ENCODE measurements around the gene TRAF2. TPM values are rescaled to one million over a fixed set of nuclear protein-coding genes. Genes with fewer than 3 reads are reported as not detected.

TRAF2 gene
- total and polyA plus RNA-seq, 2 of the 8 experiments (the other 6 are each of a cell fraction or from before 2014, with no cell fraction given), result 26.9 to 50.2 TPM

DNA sequence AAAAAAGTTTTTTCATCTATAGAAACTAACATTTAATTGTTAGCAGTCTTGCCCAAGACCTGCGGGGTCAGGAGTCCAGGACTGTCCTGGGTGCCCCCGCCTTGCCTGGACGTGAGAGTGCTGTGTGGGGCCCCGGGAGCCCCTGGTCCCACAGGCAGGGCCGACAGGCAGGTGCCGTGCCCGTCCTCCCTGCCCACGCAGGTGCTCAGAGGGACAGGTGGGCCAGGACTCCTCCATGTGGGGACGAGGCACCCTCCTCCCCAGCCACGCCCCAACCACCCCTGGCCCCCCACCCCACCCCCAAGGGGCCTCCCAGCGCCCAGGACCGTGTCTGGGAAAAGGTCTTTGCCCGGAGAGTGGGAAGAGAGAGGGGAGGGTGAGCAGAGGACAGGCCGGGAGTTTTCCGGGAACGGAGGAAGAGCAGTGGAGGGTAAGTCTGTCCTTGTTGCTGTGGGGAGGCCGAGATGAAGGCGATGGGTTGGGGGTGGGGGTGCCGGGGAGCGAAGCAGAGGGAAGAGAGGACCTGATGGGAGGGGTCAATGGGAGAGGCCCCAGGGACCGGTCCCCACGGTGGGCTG, 63.0 kb downstream of the TRAF2 start:
- Histone ChIP-seq H4K91ac (replicated peaks; ENCODE audit: insufficient read length, low read length) (peak overlapping the region; percentile 89), H4K8ac (ENCODE audit: extremely low read depth, insufficient read depth, low read length) (peak overlapping the region; percentile 68; the same call in 1 of the 2 replicates), H3K56ac (replicated peaks; ENCODE audit: insufficient read length, low read depth, low read length) (peak overlapping the region; percentile 69), H2AK5ac (ENCODE audit: low read depth, low read length) (no peak overlapping the region), H3K4ac (replicated peaks; ENCODE audit: insufficient read length, low read depth, low read length) (peak overlapping the region; percentile 78), H3K14ac (ENCODE audit: insufficient read length) (no peak overlapping the region), H2BK5ac (ENCODE audit: low read depth, low read length) (peak overlapping the region; percentile 93; the same call in 1 of the 2 replicates), H3K23ac (ENCODE audit: insufficient read length) (no peak overlapping the region), H3K27me3 (replicated peaks in 1 of 4; ENCODE audit: control insufficient read depth in 3 of 4, extremely low read depth in 1 of 4, insufficient read depth in 3 of 4, low read length in 3 of 4) (no peaks in the 10 kb centered on the region), H2BK12ac (ENCODE audit: low read depth, low read length) (no peak overlapping the region), H3K4me2 (ENCODE audit: insufficient read depth in 1 of 2, low read depth in 2 of 2, low read length in 2 of 2) (peak overlapping the region; percentile 35 to 86), H3K9ac (replicated peaks in 1 of 4; ENCODE audit: extremely low read depth in 1 of 4, low read depth in 3 of 4, low read length in 3 of 4) (peak overlapping the region in 3 of 4 experiments; percentile 38 to 56 (median 47); a peak in 5 of 7 replicates), H2AFZ (ENCODE audit: low read length) (no peak overlapping the region), H3K4me1 (replicated peaks in 1 of 4; ENCODE audit: control insufficient read depth in 3 of 4, insufficient read depth in 4 of 4, low read length in 3 of 4) (peaks cover 0 to 19% (median 13%) of the 10 kb centered on the region in 4 experiments; a peak in 5 of 7 replicates), H2BK120ac (replicated peaks; ENCODE audit: low read depth, low read length) (no peak overlapping the region), H4K20me1 (replicated peaks in 1 of 2; ENCODE audit: control insufficient read depth in 1 of 2, insufficient read depth in 2 of 2, low read length in 2 of 2) (no peaks in the 10 kb centered on the region), H2BK15ac (ENCODE audit: low read length) (no peak overlapping the region), H3K79me2 (ENCODE audit: control insufficient read depth in 1 of 2, insufficient read depth in 2 of 2, low read length in 2 of 2) (no peaks in the 10 kb centered on the region), H3K9me3 (ENCODE audit: insufficient read depth in 2 of 2, low read depth in 1 of 2, low read length in 1 of 2) (no peaks in the 10 kb centered on the region), H3K27ac (ENCODE audit: low read depth, low read length) (peak overlapping the region; percentile 20; the same call in 1 of the 2 replicates), H4K5ac (ENCODE audit: insufficient read length, low read depth, low read length) (peak overlapping the region; percentile 79), H2BK20ac (ENCODE audit: low read length) (no peak overlapping the region), H3K79me1 (ENCODE audit: low read depth, low read length) (no peaks in the 10 kb centered on the region), H3K18ac (ENCODE audit: extremely low read depth, low read length) (peak overlapping the region; percentile 71), H3K23me2 (ENCODE audit: low read depth, low read length) (peaks cover 3% of the 10 kb centered on the region; the same call in 1 of the 2 replicates), H3K4me3 (ENCODE audit: extremely low read depth in 1 of 4, insufficient read depth in 2 of 4, low read depth in 3 of 4, low read length in 4 of 4) (peak overlapping the region; percentile 36 to 55 (median 49)), H3K36me3 (ENCODE audit: control insufficient read depth in 2 of 4, insufficient read depth in 4 of 4, low read length in 3 of 4) (no peaks in the 10 kb centered on the region)
- FAIRE-seq (no peak), DNase-seq (ENCODE audit: low read depth in 1 of 2, low spot score in 2 of 2) (no peak)
- TF ChIP-seq TAF7 (optimal IDR thresholded peaks at IDR 0.05; ENCODE audit: borderline replicate concordance, low read depth, low read length), result no peak
- CTCF ChIA-PET (ENCODE audit: partially characterized antibody), result interaction anchor here (1.0 to 4.4 kb wide), 6 partner anchors 20 to 114 kb away, joined by 3 to 63 read pairs (median 16); partner anchors contain the start of gene PAXX
- POLR2A ChIA-PET (ENCODE audit: partially characterized antibody), result interaction anchor here (0.7 kb wide), 1 partner anchor 75 kb away, joined by 3 read pairs; no protein-coding TSS in a partner anchor
- 32% methylated on average over 9 of the region's 22 CpGs; no CpG with 5 or more reads in 1 of the 2 experiments for WGBS, 2 experiments (ENCODE audit: extremely low coverage in 1 of 2, insufficient coverage in 1 of 2, insufficient read length in 1 of 2, insufficient replicate concordance in 2 of 2, low coverage in 1 of 2, low lambda C conversion rate in 2 of 2, missing lambda C conversion rate in 1 of 2)

Measured in H1 (cell line).